Adrenal gland (tissue), 12 donors: ENCODE results near the gene NSD1. TPM values are rescaled to one million over a fixed set of nuclear protein-coding genes. Genes with fewer than 3 reads are reported as not detected.
"Not testable (repeated sequence)": the region's sequence is repeated elsewhere in the genome, so short reads cannot be mapped to it uniquely, and the experiment has no call there.

ENCODE experiments used
- DNase-seq, 7 donors: peaks; one replicate each; pipeline ENCODE4 v3.0.0-alpha.2; 2019 to 2020
- H3K27ac ChIP-seq, 5 donors: fragments of 200-600 bp; sonication (generic) in 4 of 5; 1 replicate in 3 of 5; 2 replicates in 2 of 5; pipeline versions ENCODE4 v1.5.1 to v1.8.0; 2016 to 2020; ENCODE audit warnings: mild to moderate bottlenecking in 1 of 5
- H3K27me3 ChIP-seq: fragments of 200-600 bp; 2 replicates; pipeline ENCODE4 v1.8.0; 2021
- H3K36me3 ChIP-seq, 2 donors: fragments of 200-600 bp; replicated peaks in 1 of 2; 1 replicate in 1 of 2; 2 replicates in 1 of 2; pipeline versions ENCODE4 v1.5.1 to v1.8.0; 2018 to 2022
- H3K4me1 ChIP-seq, 2 donors: fragments of 200-600 bp; replicated peaks in 1 of 2; 1 replicate in 1 of 2; 2 replicates in 1 of 2; pipeline versions ENCODE4 v1.5.1 to v1.8.0; 2018 to 2021
- H3K4me3 ChIP-seq, 4 donors: fragments of 200-600 bp; sonication (generic) in 3 of 4; one replicate each; pipeline ENCODE4 v1.5.1; 2016 to 2018
- H3K9me3 ChIP-seq, 3 donors: fragments of 200-600 bp; sonication (generic) in 1 of 3; replicated peaks in 1 of 3; 1 replicate in 2 of 3; 2 replicates in 1 of 3; pipeline versions ENCODE4 v1.5.1 to v1.8.0; 2016 to 2021
- POLR2A ChIP-seq, 2 donors: fragments of 450-650 bp; IDR thresholded peaks; one replicate each; pipeline ENCODE4 v1.6.1; 2017; ENCODE audit warnings: antibody characterized with exemption in 2 of 2, mild to moderate bottlenecking in 2 of 2, moderate library complexity in 1 of 2
- WGBS, 4 donors: extraction: QIAGEN DNeasy Blood & Tissue Kit in 2 of 4; methylation state at CpG; one replicate each; pipeline versions ENCODE4 v1.1.5 to v1.1.7; 2013 to 2017; 5-methylcytosine and 5-hydroxymethylcytosine counted together
- intact Hi-C, 2 donors: fragments of 100-400 bp; cut with DNase I; formaldehyde crosslinking; loops; one replicate each; pipeline versions ENCODE4 v1.14.1 to v1.15.0; 2022 to 2023
- polyA plus RNA-seq, 3 donors: library from polyadenylated mRNA; stranded (reverse); fragments of 200-250 nt in 2 of 3; fragments of 350-450 nt in 1 of 3; fragmentation: Illumina TruSeq in 1 of 3; extraction: RNeasy Lipid Tissue Mini Kit (QIAGEN cat#74804) in 1 of 3; gene quantifications; one replicate each; pipeline ENCODE4 v1.2.3, GENCODE V29; 2013 to 2014
- total RNA-seq, 9 donors: library from RNA; depleted of rRNA in 4 of 9; stranded (reverse); fragments of >200 nt in 4 of 9; fragments of 120-200 nt in 1 of 9; fragmentation: NEBNext Ultra II Directional in 1 of 9; extraction: Animal tissue kit (Norgen Biotek cat#: 25700) in 1 of 9; gene quantifications; one replicate each; pipeline versions ENCODE4 v1.1.0 to v1.2.4, GENCODE V29; 2013 to 2023
- TF ChIP-seq, protein P1 (sequence below), 6 experiments: fragments of 450-650 bp in 4 of 6; fragments of 200-600 bp in 2 of 6; sonication (generic) in 1 of 6; IDR thresholded peaks; 1 replicate in 5 of 6; 2 replicates in 1 of 6; pipeline versions ENCODE4 v1.5.1 to v1.8.0; 2016 to 2021; ENCODE audit warnings: antibody characterized with exemption in 6 of 6, mild to moderate bottlenecking in 2 of 6, moderate library complexity in 1 of 6
- donor health status: healthy with polysubstance abuse.
- donor health status: Bipolar disorder and iron deficiency.
- donor health status: DM: yes; HTN: yes; CAD: no.
- donor health status: DM: no; HTN: no; CAD: no.
- donor health status: DM: no; HTN: no; CAD: no.
- donor health status: DM: yes; HTN: yes; CAD: no.

NSD1 gene
- total and polyA plus RNA-seq, 12 donors = 6.4 to 73.9 (median 44.3) TPM

GRCh38 chr5:177336112-177336511, 202.5 kb downstream of the NSD1 start:
- intact Hi-C loops = no loop called here

DNA sequence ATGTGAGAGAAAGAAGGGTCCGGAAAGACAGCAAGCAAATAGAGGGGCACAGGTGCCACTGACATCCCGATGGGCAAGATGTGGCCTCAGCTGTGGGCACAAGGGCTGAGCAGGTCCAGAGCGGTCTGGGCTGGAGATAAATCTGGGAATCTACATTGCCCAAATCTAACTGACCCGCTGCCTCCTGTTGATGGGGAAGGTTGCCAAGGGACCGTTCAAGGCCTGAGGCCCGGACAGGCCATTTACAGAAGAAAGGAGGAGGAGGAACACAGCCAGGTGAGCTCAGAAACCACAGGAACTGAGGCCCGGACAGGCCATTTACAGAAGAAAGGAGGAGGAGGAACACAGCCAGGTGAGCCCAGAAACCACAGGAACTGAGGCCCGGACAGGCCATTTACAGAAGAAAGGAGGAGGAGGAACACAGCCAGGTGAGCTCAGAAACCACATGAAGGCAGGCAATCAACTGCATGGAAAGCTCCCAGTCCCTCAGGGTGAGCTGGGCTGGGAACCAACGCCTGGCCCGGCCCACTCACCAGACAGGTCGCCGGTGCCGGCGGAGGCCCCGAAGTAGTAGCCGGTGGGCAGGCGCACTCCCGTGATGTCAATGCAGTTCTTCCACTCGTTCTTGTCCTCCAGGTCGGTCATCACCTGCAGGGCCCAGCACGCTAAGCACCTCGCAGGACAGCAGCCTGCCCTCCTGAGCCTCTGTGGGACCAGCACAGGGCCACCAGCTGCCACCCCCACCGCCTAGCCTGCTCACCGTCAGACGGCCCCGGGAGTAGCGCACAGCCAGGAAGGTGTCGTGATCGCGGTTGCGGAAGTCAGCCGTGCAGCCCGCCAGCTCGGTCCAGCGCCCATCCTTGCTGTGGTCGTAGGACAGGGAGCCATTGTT, 203.3 kb downstream of the NSD1 start:
- WGBS, 4 donors = 90 to 92% (median 91%) methylated on average over 23 to 36 of the region's 36 CpGs

More at GRCh38 chr5:177336112-177336511, 202.5 kb downstream of the NSD1 start:
- Histone ChIP-seq H3K4me1 (no peaks in the 10 kb centered on the region), H3K4me3 (no peak overlapping the region), H3K27ac (no peak overlapping the region), H3K27me3 (no peaks in the 10 kb centered on the region), H3K9me3 (no peaks in the 10 kb centered on the region), H3K36me3 (peaks cover 0 to 73% of the 10 kb centered on the region in 2 donors)
- no peak for DNase-seq
- TF ChIP-seq, protein P1, sequence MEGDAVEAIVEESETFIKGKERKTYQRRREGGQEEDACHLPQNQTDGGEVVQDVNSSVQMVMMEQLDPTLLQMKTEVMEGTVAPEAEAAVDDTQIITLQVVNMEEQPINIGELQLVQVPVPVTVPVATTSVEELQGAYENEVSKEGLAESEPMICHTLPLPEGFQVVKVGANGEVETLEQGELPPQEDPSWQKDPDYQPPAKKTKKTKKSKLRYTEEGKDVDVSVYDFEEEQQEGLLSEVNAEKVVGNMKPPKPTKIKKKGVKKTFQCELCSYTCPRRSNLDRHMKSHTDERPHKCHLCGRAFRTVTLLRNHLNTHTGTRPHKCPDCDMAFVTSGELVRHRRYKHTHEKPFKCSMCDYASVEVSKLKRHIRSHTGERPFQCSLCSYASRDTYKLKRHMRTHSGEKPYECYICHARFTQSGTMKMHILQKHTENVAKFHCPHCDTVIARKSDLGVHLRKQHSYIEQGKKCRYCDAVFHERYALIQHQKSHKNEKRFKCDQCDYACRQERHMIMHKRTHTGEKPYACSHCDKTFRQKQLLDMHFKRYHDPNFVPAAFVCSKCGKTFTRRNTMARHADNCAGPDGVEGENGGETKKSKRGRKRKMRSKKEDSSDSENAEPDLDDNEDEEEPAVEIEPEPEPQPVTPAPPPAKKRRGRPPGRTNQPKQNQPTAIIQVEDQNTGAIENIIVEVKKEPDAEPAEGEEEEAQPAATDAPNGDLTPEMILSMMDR (IDR thresholded peaks at IDR 0.05) = no peak
- no peak for TF ChIP-seq POLR2A (IDR thresholded peaks at IDR 0.05)
- WGBS, 4 donors = 64 to 72% (median 65%) methylated on average over 11 to 12 of the region's 12 CpGs

GRCh38 chr5:177338251-177339106, 204.9 kb downstream of the NSD1 start:
- no peak for DNase-seq
- Histone ChIP-seq H3K4me3 (no peak overlapping the region), H3K27ac (no peak overlapping the region), H3K4me1 (no peaks in the 10 kb centered on the region), H3K36me3 (peaks cover 0 to 58% of the 10 kb centered on the region in 2 donors), H3K27me3 (no peaks in the 10 kb centered on the region), H3K9me3 (no peaks in the 10 kb centered on the region)
- TF ChIP-seq, protein P1 (IDR thresholded peaks at IDR 0.05) = no peak
- TF ChIP-seq POLR2A (IDR thresholded peaks at IDR 0.05) = no peak
- WGBS, 4 donors = 85 to 88% (median 86%) methylated on average over 8 to 22 of the region's 22 CpGs
- intact Hi-C loops = no loop called here

More for the DNA sequence above, 203.3 kb downstream of the NSD1 start:
- no peak for DNase-seq
- H3K4me1 ChIP-seq = no peaks in the 10 kb centered on the region
- H3K4me3 ChIP-seq = no peak overlapping the region
- no peaks in the 10 kb centered on the region for H3K27me3 ChIP-seq
- no peak for TF ChIP-seq POLR2A (IDR thresholded peaks at IDR 0.05)
- TF ChIP-seq, protein P1 (IDR thresholded peaks at IDR 0.05) = no peak
- no peaks in the 10 kb centered on the region for H3K9me3 ChIP-seq
- no peak overlapping the region for H3K27ac ChIP-seq
- intact Hi-C loops = no loop called here
- H3K36me3 ChIP-seq = peaks cover 0 to 73% of the 10 kb centered on the region in 2 donors

DNA sequence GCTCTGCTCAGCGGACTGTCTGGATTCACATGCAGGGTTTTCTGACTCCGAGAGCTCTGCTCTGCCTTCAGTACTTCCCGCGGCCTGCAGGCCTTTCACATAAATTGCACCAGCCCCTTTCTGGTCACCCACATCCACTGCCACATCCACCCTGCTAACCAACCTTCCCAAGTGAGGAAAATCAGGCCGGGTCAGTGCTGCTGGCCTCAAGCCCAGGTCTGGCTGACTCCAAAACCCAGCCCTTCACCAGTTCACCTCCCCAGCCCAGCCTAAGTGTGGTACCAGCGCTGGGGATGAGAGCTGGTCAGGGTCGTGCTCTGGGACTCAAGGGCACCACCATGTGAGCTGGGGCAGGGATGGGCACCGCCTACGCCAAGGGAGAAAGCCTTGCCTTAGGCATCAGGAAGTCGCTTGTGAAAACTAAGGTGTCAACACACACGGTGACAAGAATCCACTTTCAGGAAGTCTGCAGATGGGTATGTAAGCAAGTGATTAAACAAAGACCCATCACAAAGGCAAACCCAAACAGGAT, 205.6 kb downstream of the NSD1 start:
- peaks cover 0 to 52% of the 10 kb centered on the region in 2 donors for H3K36me3 ChIP-seq
- no peaks in the 10 kb centered on the region for H3K9me3 ChIP-seq
- H3K27me3 ChIP-seq = no peaks in the 10 kb centered on the region
- TF ChIP-seq POLR2A (IDR thresholded peaks at IDR 0.05) = no peak
- TF ChIP-seq, protein P1 (IDR thresholded peaks at IDR 0.05) = no peak
- DNase-seq = no peak
- no peak overlapping the region for H3K4me3 ChIP-seq
- 60 to 71% (median 61%) methylated on average over 9 to 11 of the region's 11 CpGs for WGBS, 4 donors
- no peaks in the 10 kb centered on the region for H3K4me1 ChIP-seq
- intact Hi-C loops = no loop called here
- no peak overlapping the region for H3K27ac ChIP-seq

DNA sequence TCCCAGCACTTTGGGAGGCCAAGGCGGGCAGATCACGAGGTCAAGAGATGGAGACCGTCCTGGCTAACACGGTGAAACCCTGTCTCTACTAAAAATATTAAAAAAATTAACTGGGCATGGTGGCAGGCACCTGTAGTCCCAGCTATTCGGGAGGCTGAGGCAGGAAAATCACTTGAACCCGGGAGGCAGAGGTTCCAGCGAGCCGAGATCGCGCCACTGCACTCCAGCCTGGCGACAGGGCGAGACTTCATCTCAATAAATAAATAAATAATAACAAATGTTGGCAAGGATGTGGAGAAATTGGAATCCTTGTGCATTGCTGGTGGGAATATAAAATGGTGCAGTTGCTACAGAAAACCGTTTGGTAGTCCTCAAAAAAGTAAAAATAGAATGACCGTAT, 209.4 kb downstream of the NSD1 start:
- 92 to 95% (median 94%) methylated on average over 14 of the region's 14 CpGs for WGBS, 4 donors
- H3K27me3 ChIP-seq, H3K4me3 ChIP-seq, H3K9me3 ChIP-seq, DNase-seq, H3K27ac ChIP-seq, intact Hi-C loops: not testable (repeated sequence)
- H3K36me3 ChIP-seq = peaks cover 0 to 21% of the 10 kb centered on the region in 2 donors
- H3K4me1 ChIP-seq = peaks cover 0 to 17% of the 10 kb centered on the region in 2 donors
